ENCODE data around the gene PPP1R12C. TPM values are rescaled to one million over a fixed set of nuclear protein-coding genes. Genes with fewer than 3 reads are reported as not detected.
"Not testable (repeated sequence)": the region's sequence is repeated elsewhere in the genome, so short reads cannot be mapped to it uniquely, and the experiment has no call there.

The PPP1R12C gene
- total RNA-seq (2014; rRNA removed; shearing (Covaris generic)): 41.5 and 44.2 TPM in 2 replicates

DNA sequence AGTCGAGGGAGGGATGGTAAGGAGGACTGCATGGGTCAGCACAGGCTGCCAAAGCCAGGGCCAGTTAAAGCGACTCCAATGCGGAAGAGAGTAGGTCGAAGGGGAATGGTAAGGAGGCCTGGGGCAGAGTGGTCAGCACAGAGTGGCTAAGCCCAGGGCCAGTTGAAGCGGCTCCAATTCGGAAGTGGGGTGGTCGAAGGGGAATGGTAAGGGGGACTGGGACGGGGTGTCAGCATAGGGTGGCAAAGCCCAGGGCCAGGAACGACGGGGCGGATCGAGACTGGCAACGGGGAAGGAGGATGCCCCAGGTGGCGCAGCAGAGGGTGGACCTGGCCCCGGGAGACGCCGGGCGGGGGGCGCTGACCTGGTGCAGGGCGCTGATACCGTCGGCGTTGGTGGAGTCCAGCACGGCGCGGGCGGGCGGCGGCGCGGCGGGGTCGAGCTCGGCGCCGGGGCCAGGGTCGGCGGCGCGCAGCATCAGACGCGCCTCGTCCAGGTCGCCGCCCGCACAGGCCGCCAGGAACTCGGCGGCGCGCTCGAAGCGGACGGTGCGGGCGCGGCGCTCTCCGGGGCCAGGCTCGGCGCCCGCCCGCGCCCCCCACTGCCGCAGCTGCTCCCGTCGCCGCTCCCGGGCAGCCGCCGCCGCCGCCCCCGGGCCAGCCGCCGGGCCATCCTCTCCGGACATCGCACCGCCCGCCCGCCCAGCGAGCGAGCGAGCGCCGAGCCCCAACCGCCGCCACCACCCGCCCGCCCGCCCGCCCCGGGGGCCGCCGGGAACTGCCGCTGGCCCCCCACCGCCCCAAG, at the start of gene PPP1R12C:
Gene PPP1R12C, minus strand, starts transcription at position 779 of the 804 bp plus-strand sequence. Its CDS starts 94 bp downstream, at position 685.
- peak; percentile 32 for DNase-seq (ENCODE audit: low read depth)

- peak; percentile 99 for DNase-seq (ENCODE audit: low read depth)
Measured at GRCh38 chr19:55166530-55167268, 49.3 kb upstream of the PPP1R12C start, which contains the start of gene DNAAF3. Gene DNAAF3 (minus strand): TSS chr19:55166613. CDS start chr19:55166413, 200 bp downstream.

DNA sequence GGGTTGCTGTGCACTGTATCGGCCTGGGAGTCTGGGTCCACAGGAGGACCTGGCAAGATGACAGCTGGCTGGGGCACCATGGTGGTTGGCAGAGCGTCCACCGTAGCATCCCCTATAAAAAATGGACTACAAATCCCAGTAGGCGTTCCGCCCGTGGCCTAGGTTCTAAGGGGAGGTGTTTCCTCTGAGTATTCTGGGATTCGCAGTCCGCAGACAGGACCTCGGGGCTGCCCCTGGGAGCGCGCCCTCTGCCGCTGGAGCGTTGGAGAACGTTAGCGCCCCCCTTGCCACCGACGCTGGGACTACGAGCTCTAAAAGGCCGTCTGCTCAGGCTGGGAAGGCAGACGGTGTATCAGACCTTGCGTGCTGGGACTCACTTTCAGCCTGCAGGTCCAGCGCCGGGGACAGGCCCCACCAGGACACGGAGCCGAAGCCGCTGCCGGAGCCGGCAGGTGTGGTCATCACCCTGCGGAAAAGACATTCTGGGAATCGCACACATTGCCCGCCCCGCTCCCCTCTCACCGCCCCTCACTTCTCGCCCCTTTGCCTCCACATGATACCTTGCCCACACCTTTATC, 48.6 kb upstream of the PPP1R12C start:
- DNase-seq (ENCODE audit: low read depth): peak; percentile 90

GRCh38 chr19:55161571-55162322, 44.3 kb upstream of the PPP1R12C start:
- no peak for DNase-seq (ENCODE audit: low read depth)

- DNase-seq (ENCODE audit: low read depth): no peak
Measured at GRCh38 chr19:55160986-55161365, 43.5 kb upstream of the PPP1R12C start.

GRCh38 chr19:55160128-55160985, 42.9 kb upstream of the PPP1R12C start:
- peak; percentile 95 for DNase-seq (ENCODE audit: low read depth)

DNA sequence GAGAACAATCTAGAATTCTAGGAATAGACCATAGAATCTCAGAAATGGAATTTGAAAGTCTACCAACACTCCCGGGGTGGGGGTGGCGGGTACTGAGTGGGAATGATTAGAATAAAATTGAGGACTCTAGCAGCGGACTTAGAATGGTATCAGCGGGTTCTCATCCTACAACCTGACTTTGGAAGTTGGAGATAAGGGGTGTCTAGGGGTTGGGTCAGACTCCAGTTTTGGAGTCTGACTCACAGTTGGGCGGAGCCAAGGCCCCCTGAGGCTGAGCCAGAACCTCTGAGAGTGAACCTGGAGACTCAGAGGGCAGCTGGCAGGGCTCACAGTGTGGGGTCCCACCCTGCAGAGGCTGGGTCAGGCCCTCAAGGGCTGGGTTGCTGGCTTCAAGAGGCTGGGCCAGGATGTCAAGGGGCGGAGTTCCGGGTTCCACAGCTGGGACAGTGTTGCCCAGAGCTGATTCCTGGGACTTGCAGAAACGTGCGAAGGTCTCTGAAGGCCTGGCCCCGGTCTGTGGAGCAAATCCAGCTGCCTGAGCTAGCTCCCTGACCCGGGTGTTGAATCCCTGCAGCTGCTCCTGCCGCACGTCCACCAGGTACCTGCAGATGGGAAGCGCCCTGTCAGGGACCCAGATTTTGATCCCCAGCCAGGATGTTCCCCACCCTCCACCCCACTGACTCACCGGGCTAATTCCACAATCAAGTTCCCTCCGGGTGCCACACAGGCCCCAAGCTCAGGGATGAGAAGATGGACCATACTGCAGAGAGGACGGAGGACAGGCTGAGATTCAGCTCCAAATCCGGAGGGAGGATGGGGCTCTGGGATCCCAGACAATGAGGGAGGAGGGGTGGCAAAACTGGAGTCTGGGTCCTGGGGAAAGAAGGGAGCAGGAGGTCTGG, 41.7 kb upstream of the PPP1R12C start:
- DNase-seq (ENCODE audit: low read depth): peak; percentile 92

GRCh38 chr19:55158423-55158822, 41.0 kb upstream of the PPP1R12C start:
- no peak for DNase-seq (ENCODE audit: low read depth)

- no peak for DNase-seq (ENCODE audit: low read depth)
Measured at GRCh38 chr19:55157064-55157908, 39.8 kb upstream of the PPP1R12C start, which contains the start of gene TNNI3. Gene TNNI3 (minus strand): TSS chr19:55157732. CDS start chr19:55157589, 143 bp downstream.

DNA sequence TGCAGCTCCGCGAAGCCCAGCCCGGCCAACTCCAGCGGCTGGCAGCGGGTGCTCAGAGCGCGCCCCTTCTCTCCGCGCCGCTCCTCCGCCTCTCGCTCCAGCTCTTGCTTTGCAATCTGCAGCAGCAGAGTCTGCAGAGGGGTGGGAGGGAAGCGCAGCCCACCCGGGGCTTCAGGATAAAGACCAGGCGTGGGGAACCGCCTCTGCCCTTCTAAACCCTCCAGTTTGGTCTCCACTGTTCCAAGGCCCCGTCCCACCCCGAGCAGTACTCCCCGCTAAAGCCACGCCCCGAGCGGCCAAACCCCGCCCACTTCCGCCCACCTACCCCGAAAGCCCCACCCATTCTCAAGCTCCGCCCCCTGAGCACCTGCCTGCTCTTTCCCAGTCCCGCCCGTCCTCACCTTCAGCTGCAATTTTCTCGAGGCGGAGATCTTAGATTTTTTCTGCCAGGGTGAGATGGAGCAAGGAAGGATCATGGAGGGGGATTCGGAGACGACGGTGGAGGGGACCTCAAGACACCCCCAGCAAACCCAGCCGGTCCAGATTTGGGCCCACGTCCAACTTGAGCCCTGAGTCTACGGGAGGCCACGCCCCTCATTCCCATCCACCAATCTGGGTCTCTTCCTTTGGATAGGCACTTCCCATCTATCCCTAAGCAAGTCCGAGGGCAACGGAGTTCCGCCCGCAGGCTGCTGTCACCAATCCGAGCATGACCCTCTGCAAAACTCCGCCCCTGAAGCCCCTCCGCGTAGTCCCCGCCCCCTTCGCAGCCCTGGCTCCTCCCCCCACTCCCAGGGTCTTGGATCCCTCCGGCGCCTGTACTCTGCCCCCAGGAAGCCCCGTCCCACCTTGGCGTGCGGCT, 39.0 kb upstream of the PPP1R12C start:
- peak; percentile 63 for DNase-seq (ENCODE audit: low read depth)

DNA sequence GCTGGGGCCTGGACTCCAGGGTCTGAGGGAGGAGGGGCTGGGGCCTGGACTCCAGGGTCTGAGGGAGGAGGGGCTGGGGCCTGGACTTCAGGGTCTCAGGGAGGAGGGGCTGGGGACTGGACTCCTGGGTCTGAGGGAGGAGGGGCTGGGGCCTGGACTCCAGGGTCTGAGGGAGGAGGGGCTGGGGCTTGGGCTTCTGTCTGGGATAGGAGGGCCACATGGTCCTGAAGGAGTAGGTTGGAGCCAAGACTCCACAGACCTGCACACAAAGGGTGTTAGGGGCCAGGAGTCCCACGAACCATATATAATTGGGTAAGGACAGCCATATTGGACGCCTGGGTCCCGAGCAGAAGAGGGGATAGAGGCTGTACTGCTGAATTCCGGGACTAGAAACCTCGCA, 38.3 kb upstream of the PPP1R12C start:
- not testable (repeated sequence) for DNase-seq (ENCODE audit: low read depth)

DNA sequence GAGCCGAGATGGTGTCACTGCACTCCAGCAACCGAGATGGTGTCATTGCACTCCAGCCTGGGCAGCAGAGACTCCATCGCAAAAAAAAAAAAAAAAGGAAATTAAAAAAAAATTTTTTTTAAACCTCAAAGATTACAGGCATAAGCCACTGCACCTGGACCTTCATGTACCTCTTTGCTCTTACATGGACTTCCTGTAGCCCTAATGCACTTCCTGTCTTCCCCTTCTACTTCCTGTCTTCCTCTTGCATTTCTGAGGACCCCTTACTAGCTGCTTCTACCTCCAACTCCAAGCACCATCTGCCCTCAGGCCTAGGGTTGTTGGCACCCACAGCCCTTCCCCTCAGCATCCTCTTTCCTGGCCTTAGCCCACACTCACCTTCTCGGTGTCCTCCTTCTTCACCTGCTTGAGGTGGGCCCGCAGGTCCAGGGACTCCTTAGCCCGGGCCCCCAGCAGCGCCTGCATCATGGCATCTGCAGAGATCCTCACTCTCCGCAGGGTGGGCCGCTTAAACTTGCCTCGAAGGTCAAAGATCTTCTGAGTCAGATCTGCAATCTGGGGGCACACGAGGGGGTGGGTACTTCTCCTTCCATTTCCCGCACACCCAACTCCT, 36.3 kb upstream of the PPP1R12C start:
- no peak for DNase-seq (ENCODE audit: low read depth)

- no peak for DNase-seq (ENCODE audit: low read depth)
Measured at GRCh38 chr19:55152017-55152416, 34.6 kb upstream of the PPP1R12C start.

DNA sequence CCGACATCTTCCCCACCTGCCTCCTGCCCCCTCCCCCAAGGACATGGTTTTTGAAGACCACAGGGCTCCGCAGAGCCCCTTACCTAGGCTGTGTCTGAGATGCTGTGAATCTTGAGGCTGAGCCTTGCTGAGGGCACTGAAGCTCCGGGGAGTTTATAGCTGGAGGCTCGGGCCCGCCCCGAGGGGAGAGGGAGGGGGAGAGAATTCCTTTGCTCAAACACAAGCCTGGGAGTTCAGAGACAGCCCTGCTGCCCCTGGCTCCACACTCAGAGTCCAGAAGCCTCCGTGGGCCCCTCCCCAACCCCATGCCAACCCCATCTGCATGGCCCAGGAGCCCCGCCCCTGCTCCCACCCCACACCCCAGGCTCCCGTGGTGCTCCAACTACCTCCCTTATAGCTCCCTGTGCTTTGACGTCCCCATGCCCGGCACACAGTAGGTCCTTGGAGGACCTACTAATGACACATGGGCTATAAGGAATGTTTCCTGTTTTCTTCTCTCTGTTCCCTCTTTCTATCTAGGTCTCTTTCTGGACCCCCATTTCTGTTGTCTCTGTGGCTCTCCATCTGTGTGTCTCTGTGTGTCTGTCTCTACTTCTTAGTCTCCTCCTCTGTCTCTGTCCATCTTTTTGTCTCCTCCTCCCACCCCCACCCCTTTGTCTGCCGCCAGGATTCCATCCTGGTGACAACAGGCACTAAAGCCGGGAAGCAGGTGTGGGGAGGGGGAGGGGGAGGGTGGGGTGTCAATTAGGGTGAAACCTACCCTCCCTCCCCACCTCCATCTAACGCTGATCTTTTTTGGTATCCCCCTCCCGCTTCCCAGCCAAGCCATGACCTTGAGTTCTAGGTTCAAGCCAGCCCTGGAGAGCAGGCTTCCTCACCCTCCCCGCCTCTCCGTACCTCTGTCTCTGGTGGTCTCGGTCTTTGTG, 31.9 kb upstream of the PPP1R12C start, which contains the start of gene TNNT1:
Gene TNNT1, minus strand, starts transcription at position 129 of the 926 bp plus-strand sequence. CDS start 2,049 bp downstream, outside the sequence.
- DNase-seq (ENCODE audit: low read depth): no peak

DNA sequence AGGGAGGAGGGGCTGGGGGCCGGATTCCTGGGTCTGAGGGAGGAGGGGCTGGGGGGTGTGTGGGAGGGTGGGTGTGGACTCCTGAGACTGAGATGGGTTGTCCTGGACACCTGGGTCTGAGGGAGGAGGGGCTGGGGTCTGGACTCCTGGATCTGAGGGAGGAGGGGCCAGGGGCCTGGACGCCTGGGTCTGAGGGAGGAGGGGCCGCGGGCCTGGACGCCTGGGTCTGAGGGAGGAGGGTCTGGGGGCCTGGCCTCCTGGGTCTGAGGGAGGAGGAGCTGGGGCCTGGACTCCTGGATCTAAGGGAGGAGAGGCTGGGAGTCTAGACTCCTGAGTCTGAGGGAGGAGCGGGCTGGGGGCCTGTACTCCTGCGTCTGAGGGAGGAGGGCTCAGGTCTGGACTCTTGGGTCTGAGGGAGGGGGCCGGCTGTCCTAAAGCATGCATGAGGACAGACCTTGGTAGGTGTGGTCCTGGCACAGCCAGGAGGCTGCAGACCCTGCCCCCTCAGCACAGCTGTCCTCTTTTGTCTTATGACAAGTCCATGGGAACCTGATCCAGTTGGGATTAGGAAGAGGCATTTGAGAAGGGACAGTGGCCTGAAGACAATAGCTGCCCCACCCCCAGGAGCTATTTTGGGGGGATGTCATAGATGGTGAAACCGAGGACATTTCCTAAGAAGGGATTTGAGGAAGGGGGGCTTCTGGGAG, 30.3 kb upstream of the PPP1R12C start:
- DNase-seq (ENCODE audit: low read depth): no peak

Data from Daoy (cell line).